ENCODE measurements around the gene IDH3A.

DNA sequence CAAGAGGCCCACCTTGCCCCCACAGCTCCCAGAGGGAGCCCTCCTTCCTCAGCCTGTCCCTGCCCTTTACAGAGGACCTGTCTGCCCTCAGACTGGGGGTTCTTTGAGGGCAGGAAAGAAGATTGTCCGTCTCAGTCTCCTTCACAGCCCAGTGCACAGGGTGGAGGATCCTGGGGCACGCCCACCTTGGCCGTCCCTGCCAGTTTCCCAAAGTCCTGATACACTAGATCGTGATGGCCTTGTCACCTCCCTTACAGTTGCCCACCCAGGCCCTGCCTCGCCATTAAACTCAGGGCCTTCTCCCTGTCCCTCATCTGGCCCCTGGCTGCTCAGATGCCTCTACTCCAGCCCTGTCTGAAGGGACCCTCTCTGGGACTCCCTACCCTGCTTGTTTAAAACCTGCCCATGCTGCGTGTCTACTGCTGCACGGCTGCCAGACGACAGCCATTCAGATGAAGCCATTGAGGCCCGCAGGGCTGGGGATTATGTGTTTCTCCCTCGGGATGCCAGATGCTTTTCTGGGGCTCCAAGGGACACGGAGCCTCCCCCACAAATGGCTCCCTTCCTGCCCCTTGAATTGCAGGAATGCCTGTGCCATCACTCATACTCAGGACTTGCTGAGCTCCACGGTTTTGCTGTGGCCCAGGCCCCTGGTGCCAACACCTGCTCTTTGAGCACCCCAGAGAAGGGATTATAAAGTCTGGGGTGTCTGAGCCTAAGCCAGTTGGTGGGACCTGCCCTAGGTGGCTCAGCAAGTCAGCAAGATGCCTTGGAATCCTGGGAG lies 57.4 kb downstream of the IDH3A start:
- TF ChIP-seq POLR2A (IDR thresholded peaks at IDR 0.05; ENCODE audit: low read depth, low read length): no peak
- no peak for TF ChIP-seq TAF1 (IDR thresholded peaks at IDR 0.05; ENCODE audit: borderline replicate concordance, low read depth, low read length)

Measured in GM12892 (cell line).